ENCODE measurements around the gene KCNH1. TPM values are rescaled to one million over a fixed set of nuclear protein-coding genes. Genes with fewer than 3 reads are reported as not detected.

Gene KCNH1
- total and polyA plus RNA-seq, 3 donors from 2014 or later, result 1.5 to 4.2 (median 2.8) TPM

- Histone ChIP-seq H3K27ac (no peak overlapping the region), H3K4me1 (no peaks in the 10 kb centered on the region), H3K4me3 (no peak overlapping the region), H3K36me3 (ENCODE audit: low read depth, missing control alignments) (no peaks in the 10 kb centered on the region), H3K27me3 (no peaks in the 10 kb centered on the region), H3K9me3 (no peaks in the 10 kb centered on the region)
- no peak for DNase-seq
- intact Hi-C loops (cut with DNase I; ENCODE audit: low total_unique reads), result no loop called here
- TF ChIP-seq POLR2A (IDR thresholded peaks at IDR 0.05) (no peak), CTCF (IDR thresholded peaks at IDR 0.05) (no peak)
Measured at GRCh38 chr1:210827481-210827880, 306.5 kb downstream of the KCNH1 start.

- Histone ChIP-seq H3K4me3 (no peak overlapping the region), H3K27me3 (no peaks in the 10 kb centered on the region), H3K4me1 (no peaks in the 10 kb centered on the region), H3K27ac (no peak overlapping the region), H3K36me3 (ENCODE audit: low read depth, missing control alignments) (no peaks in the 10 kb centered on the region), H3K9me3 (no peaks in the 10 kb centered on the region)
- intact Hi-C loops (cut with DNase I; ENCODE audit: low total_unique reads), result no loop called here
- DNase-seq, result no peak
- TF ChIP-seq POLR2A (IDR thresholded peaks at IDR 0.05) (no peak), CTCF (IDR thresholded peaks at IDR 0.05) (no peak)
- WGBS, 2 donors, result 96 to 97% methylated on average over 5 of the region's 5 CpGs
Measured at GRCh38 chr1:210826686-210827085, 307.3 kb downstream of the KCNH1 start.

GRCh38 chr1:210822932-210823331 lies 311.0 kb downstream of the KCNH1 start:
- Histone ChIP-seq H3K36me3 (ENCODE audit: low read depth, missing control alignments) (no peaks in the 10 kb centered on the region), H3K4me3 (no peak overlapping the region), H3K27me3 (no peaks in the 10 kb centered on the region), H3K27ac (no peak overlapping the region), H3K9me3 (no peaks in the 10 kb centered on the region), H3K4me1 (no peaks in the 10 kb centered on the region)
- no peak for DNase-seq
- 63 to 74% methylated on average over 1 of the region's 1 CpG for WGBS, 2 donors
- intact Hi-C loops (cut with DNase I; ENCODE audit: low total_unique reads), result no loop called here
- no peak for TF ChIP-seq CTCF (IDR thresholded peaks at IDR 0.05)
- TF ChIP-seq POLR2A (IDR thresholded peaks at IDR 0.05), result no peak

GRCh38 chr1:210822241-210822640 lies 311.7 kb downstream of the KCNH1 start:
- Histone ChIP-seq H3K27me3 (no peaks in the 10 kb centered on the region), H3K4me1 (no peaks in the 10 kb centered on the region), H3K27ac (no peak overlapping the region), H3K36me3 (ENCODE audit: low read depth, missing control alignments) (no peaks in the 10 kb centered on the region), H3K4me3 (no peak overlapping the region), H3K9me3 (no peaks in the 10 kb centered on the region)
- TF ChIP-seq CTCF (IDR thresholded peaks at IDR 0.05) (no peak), POLR2A (IDR thresholded peaks at IDR 0.05) (no peak)
- DNase-seq, result no peak
- intact Hi-C loops (cut with DNase I; ENCODE audit: low total_unique reads), result no loop called here
- WGBS, 2 donors, result 83 to 97% methylated on average over 2 of the region's 2 CpGs

GRCh38 chr1:210821615-210822014 lies 312.3 kb downstream of the KCNH1 start:
- Histone ChIP-seq H3K9me3 (no peaks in the 10 kb centered on the region), H3K4me3 (no peak overlapping the region), H3K4me1 (no peaks in the 10 kb centered on the region), H3K27me3 (no peaks in the 10 kb centered on the region), H3K27ac (no peak overlapping the region), H3K36me3 (ENCODE audit: low read depth, missing control alignments) (no peaks in the 10 kb centered on the region)
- intact Hi-C loops (cut with DNase I; ENCODE audit: low total_unique reads), result no loop called here
- TF ChIP-seq CTCF (IDR thresholded peaks at IDR 0.05), result no peak
- TF ChIP-seq POLR2A (IDR thresholded peaks at IDR 0.05), result no peak
- WGBS, 2 donors, result 59 to 81% methylated on average over 3 of the region's 3 CpGs
- DNase-seq, result no peak

Measured in testis (tissue), 3 donors.